ENCODE measurements around the gene GPC6. TPM values are rescaled to one million over a fixed set of nuclear protein-coding genes. Genes with fewer than 3 reads are reported as not detected.

The GPC6 gene
- total and polyA plus RNA-seq, 2 experiments from 2014 or later, result 26.0 to 92.8 TPM

GRCh38 chr13:94239135-94239534 lies 1012.5 kb downstream of the GPC6 start:
- Histone ChIP-seq H3K27ac (no peak overlapping the region), H4K20me1 (ENCODE audit: insufficient read depth, poor library complexity, severe bottlenecking) (no peaks in the 10 kb centered on the region), H3K4me1 (ENCODE audit: insufficient read depth) (peaks cover 7% of the 10 kb centered on the region), H3K4me3 (no peak overlapping the region), H3K27me3 (no peaks in the 10 kb centered on the region), H3K9me3 (ENCODE audit: low read depth) (no peaks in the 10 kb centered on the region), H3K79me2 (no peaks in the 10 kb centered on the region), H3K9me2 (replicated peaks; ENCODE audit: insufficient read depth) (no peaks in the 10 kb centered on the region), H3K36me3 (replicated peaks; ENCODE audit: insufficient read depth, low read depth) (no peaks in the 10 kb centered on the region), H3K4me2 (no peak overlapping the region), H2AFZ (no peak overlapping the region)
- 90% methylated on average over 3 of the region's 3 CpGs for WGBS (ENCODE audit: low lambda C conversion rate, missing lambda C conversion rate)
- TF ChIP-seq EZH2phosphoT487 (IDR thresholded peaks at IDR 0.05; ENCODE audit: low read depth, severe bottlenecking, unreplicated experiment) (no peak), EZH2 (IDR thresholded peaks at IDR 0.05; ENCODE audit: borderline replicate concordance) (no peak), CTCF (IDR thresholded peaks at IDR 0.05; ENCODE audit: poor library complexity) (no peak)
- no peak for DNase-seq (ENCODE audit: low spot score)

- Histone ChIP-seq H3K79me2 (no peaks in the 10 kb centered on the region), H3K27ac (no peak overlapping the region), H2AFZ (no peak overlapping the region), H3K4me1 (ENCODE audit: insufficient read depth) (no peaks in the 10 kb centered on the region), H3K27me3 (no peaks in the 10 kb centered on the region), H3K9me3 (ENCODE audit: low read depth) (peaks cover 7% of the 10 kb centered on the region), H3K9me2 (replicated peaks; ENCODE audit: insufficient read depth) (no peaks in the 10 kb centered on the region), H3K4me3 (no peak overlapping the region), H3K36me3 (replicated peaks; ENCODE audit: insufficient read depth, low read depth) (no peaks in the 10 kb centered on the region), H4K20me1 (ENCODE audit: insufficient read depth, poor library complexity, severe bottlenecking) (no peaks in the 10 kb centered on the region), H3K4me2 (no peak overlapping the region)
- no peak for DNase-seq (ENCODE audit: low spot score)
- TF ChIP-seq EZH2phosphoT487 (IDR thresholded peaks at IDR 0.05; ENCODE audit: low read depth, severe bottlenecking, unreplicated experiment), result no peak
- no peak for TF ChIP-seq EZH2 (IDR thresholded peaks at IDR 0.05; ENCODE audit: borderline replicate concordance)
These were observed 1015.9 kb downstream of the GPC6 start for GRCh38 chr13:94242554-94242953.

GRCh38 chr13:94243551-94243950 lies 1016.9 kb downstream of the GPC6 start:
- Histone ChIP-seq H3K9me3 (ENCODE audit: low read depth) (peaks cover 7% of the 10 kb centered on the region), H2AFZ (no peak overlapping the region), H3K4me2 (no peak overlapping the region), H3K4me1 (ENCODE audit: insufficient read depth) (no peaks in the 10 kb centered on the region), H4K20me1 (ENCODE audit: insufficient read depth, poor library complexity, severe bottlenecking) (no peaks in the 10 kb centered on the region), H3K27me3 (no peaks in the 10 kb centered on the region), H3K36me3 (replicated peaks; ENCODE audit: insufficient read depth, low read depth) (no peaks in the 10 kb centered on the region), H3K9me2 (replicated peaks; ENCODE audit: insufficient read depth) (no peaks in the 10 kb centered on the region), H3K4me3 (no peak overlapping the region), H3K79me2 (no peaks in the 10 kb centered on the region), H3K27ac (no peak overlapping the region)
- TF ChIP-seq EZH2 (IDR thresholded peaks at IDR 0.05; ENCODE audit: borderline replicate concordance) (no peak), EZH2phosphoT487 (IDR thresholded peaks at IDR 0.05; ENCODE audit: low read depth, severe bottlenecking, unreplicated experiment) (no peak), CTCF (IDR thresholded peaks at IDR 0.05; ENCODE audit: poor library complexity) (no peak)
- no peak for DNase-seq (ENCODE audit: low spot score)

GRCh38 chr13:94246495-94246894 lies 1019.9 kb downstream of the GPC6 start:
- 91% methylated on average over 1 of the region's 1 CpG for WGBS (ENCODE audit: low lambda C conversion rate, missing lambda C conversion rate)
- H3K9me3 ChIP-seq (ENCODE audit: low read depth), result peaks cover 7% of the 10 kb centered on the region

More at GRCh38 chr13:94246495-94246894, 1019.9 kb downstream of the GPC6 start:
- Histone ChIP-seq H3K27ac (no peak overlapping the region), H3K4me1 (ENCODE audit: insufficient read depth) (no peaks in the 10 kb centered on the region), H3K79me2 (no peaks in the 10 kb centered on the region), H3K27me3 (no peaks in the 10 kb centered on the region), H3K4me2 (no peak overlapping the region), H3K4me3 (no peak overlapping the region), H4K20me1 (ENCODE audit: insufficient read depth, poor library complexity, severe bottlenecking) (no peaks in the 10 kb centered on the region), H3K36me3 (replicated peaks; ENCODE audit: insufficient read depth, low read depth) (no peaks in the 10 kb centered on the region), H3K9me2 (replicated peaks; ENCODE audit: insufficient read depth) (no peaks in the 10 kb centered on the region), H2AFZ (no peak overlapping the region)
- no peak for TF ChIP-seq CTCF (IDR thresholded peaks at IDR 0.05; ENCODE audit: poor library complexity)
- TF ChIP-seq EZH2 (IDR thresholded peaks at IDR 0.05; ENCODE audit: borderline replicate concordance), result no peak
- TF ChIP-seq EZH2phosphoT487 (IDR thresholded peaks at IDR 0.05; ENCODE audit: low read depth, severe bottlenecking, unreplicated experiment), result no peak
- no peak for DNase-seq (ENCODE audit: low spot score)
